Osteoblast (primary cell): ENCODE measurements around the gene DRC3. TPM values are rescaled to one million over a fixed set of nuclear protein-coding genes. Genes with fewer than 3 reads are reported as not detected.

Experiments
- DNase-seq: peaks from one replicate; pipeline ENCODE4 v3.0.0; 2011; ENCODE audit warnings: low spot score, mixed read lengths; ENCODE audit not compliant: insufficient read length; ENCODE audit errors: missing footprints
- H2AFZ ChIP-seq: 2 replicates; pipeline ENCODE4 v1.6.0; 2011; ENCODE audit warnings: mild to moderate bottlenecking, low read length
- H3K27ac ChIP-seq: 2 replicates; pipeline ENCODE4 v1.5.1; 2011; ENCODE audit warnings: mild to moderate bottlenecking, low read depth, low read length, moderate library complexity
- H3K27me3 ChIP-seq: 2 replicates; pipeline ENCODE4 v1.6.0; 2012; ENCODE audit warnings: mild to moderate bottlenecking, control low read depth, inconsistent platforms, low read length, moderate library complexity; ENCODE audit not compliant: insufficient read depth
- H3K36me3 ChIP-seq: 2 replicates; pipeline ENCODE4 v1.5.1; 2011; ENCODE audit warnings: mild to moderate bottlenecking, low read length, control low read depth, moderate library complexity; ENCODE audit not compliant: insufficient read depth
- H3K4me1 ChIP-seq: 2 replicates; pipeline ENCODE4 v1.5.1; 2011; ENCODE audit warnings: mild to moderate bottlenecking, low read length, control low read depth, moderate library complexity; ENCODE audit not compliant: insufficient read depth
- H3K4me2 ChIP-seq: 2 replicates; pipeline ENCODE4 v1.6.0; 2011; ENCODE audit warnings: mild to moderate bottlenecking, low read length; ENCODE audit not compliant: insufficient read depth
- H3K4me3 ChIP-seq: fragments of 200-600 bp; sonication (generic); 3 replicates; pipeline ENCODE4 v1.5.1; 2012; ENCODE audit warnings: mild to moderate bottlenecking, low read length, inconsistent platforms; ENCODE audit not compliant: insufficient read depth
- H3K79me2 ChIP-seq: 2 replicates; pipeline ENCODE4 v1.6.0; 2012; ENCODE audit warnings: mild to moderate bottlenecking, low read length, control low read depth, inconsistent platforms; ENCODE audit not compliant: insufficient read depth
- H3K9me3 ChIP-seq: 2 replicates; pipeline ENCODE4 v1.5.1; 2011; ENCODE audit warnings: low read depth, low read length, control low read depth
- H4K20me1 ChIP-seq: 2 replicates; pipeline ENCODE4 v1.6.0; 2012; ENCODE audit warnings: mild to moderate bottlenecking, low read length, control low read depth; ENCODE audit not compliant: insufficient read depth
- CTCF ChIP-seq: IDR thresholded peaks from 2 replicates; pipeline ENCODE4 v1.5.1; 2011; ENCODE audit warnings: mild to moderate bottlenecking, low read depth, low read length, moderate library complexity; ENCODE audit errors: extremely low read depth
- total RNA-seq: library from RNA; depleted of rRNA; stranded (reverse); fragments of >200 nt; gene quantifications from 2 replicates; pipeline ENCODE4 v1.2.3, GENCODE V29; 2012

The DRC3 gene
- total RNA-seq, 1 donor = 2.9 TPM

GRCh38 chr17:17963066-17963465 is 9.6 kb upstream of the DRC3 start:
- H3K27ac ChIP-seq = no peak overlapping the region
- peaks cover 46% of the 10 kb centered on the region for H4K20me1 ChIP-seq
- peaks cover 91% of the 10 kb centered on the region for H3K79me2 ChIP-seq
- no peak for TF ChIP-seq CTCF
- H3K27me3 ChIP-seq = no peaks in the 10 kb centered on the region
- H3K4me2 ChIP-seq = no peak overlapping the region
- H3K36me3 ChIP-seq = no peaks in the 10 kb centered on the region
- no peaks in the 10 kb centered on the region for H3K9me3 ChIP-seq
- no peak overlapping the region for H2AFZ ChIP-seq
- H3K4me1 ChIP-seq = peaks cover 23% of the 10 kb centered on the region
- no peak overlapping the region for H3K4me3 ChIP-seq
- DNase-seq = no peak

- H3K79me2 ChIP-seq = peaks cover 96% of the 10 kb centered on the region
- H3K4me3 ChIP-seq = no peak overlapping the region
- H2AFZ ChIP-seq = no peak overlapping the region
- peaks cover 15% of the 10 kb centered on the region for H3K4me1 ChIP-seq
- no peaks in the 10 kb centered on the region for H3K27me3 ChIP-seq
- no peak for TF ChIP-seq CTCF
- no peak overlapping the region for H3K27ac ChIP-seq
- H3K4me2 ChIP-seq = no peak overlapping the region
- H3K9me3 ChIP-seq = no peaks in the 10 kb centered on the region
- H4K20me1 ChIP-seq = peaks cover 52% of the 10 kb centered on the region
- no peaks in the 10 kb centered on the region for H3K36me3 ChIP-seq
- no peak for DNase-seq
Measured at GRCh38 chr17:17963694-17964436, 8.8 kb upstream of the DRC3 start.

GRCh38 chr17:17964710-17965109 is 8.0 kb upstream of the DRC3 start:
- no peak for TF ChIP-seq CTCF

GRCh38 chr17:17965152-17965721 is 7.4 kb upstream of the DRC3 start:
- no peak for TF ChIP-seq CTCF
- Histone ChIP-seq H3K79me2 (peaks cover 97% of the 10 kb centered on the region), H3K27me3 (no peaks in the 10 kb centered on the region), H4K20me1 (peaks cover 50% of the 10 kb centered on the region), H3K4me2 (no peak overlapping the region), H3K36me3 (no peaks in the 10 kb centered on the region), H3K27ac (no peak overlapping the region), H2AFZ (no peak overlapping the region), H3K4me3 (no peak overlapping the region), H3K9me3 (no peaks in the 10 kb centered on the region), H3K4me1 (peaks cover 5% of the 10 kb centered on the region)
- DNase-seq = no peak

More at GRCh38 chr17:17964710-17965109, 8.0 kb upstream of the DRC3 start:
- Histone ChIP-seq H3K27me3 (no peaks in the 10 kb centered on the region), H3K79me2 (peaks cover 96% of the 10 kb centered on the region), H3K4me3 (no peak overlapping the region), H3K4me1 (peaks cover 9% of the 10 kb centered on the region), H3K36me3 (no peaks in the 10 kb centered on the region), H4K20me1 (peaks cover 53% of the 10 kb centered on the region), H3K27ac (no peak overlapping the region), H2AFZ (no peak overlapping the region), H3K4me2 (no peak overlapping the region), H3K9me3 (no peaks in the 10 kb centered on the region)
- no peak for DNase-seq
